ENCODE measurements around the gene SH3TC1.

Gene SH3TC1

GRCh38 chr4:8221476-8221875 is 22.4 kb downstream of the SH3TC1 start:
- no peaks in the 10 kb centered on the region for H4K20me1 ChIP-seq (ENCODE audit: control insufficient read depth, insufficient read depth, low read depth, low read length)
- no peak overlapping the region for H3K4me2 ChIP-seq (ENCODE audit: low read length)
- no peaks in the 10 kb centered on the region for H3K9me2 ChIP-seq (replicated peaks; ENCODE audit: control insufficient read depth, low read length)
- no peak for TF ChIP-seq CTCF (IDR thresholded peaks at IDR 0.05; ENCODE audit: low read depth, low read length, poor library complexity, severe bottlenecking)
- TF ChIP-seq EZH2phosphoT487 (IDR thresholded peaks at IDR 0.05; ENCODE audit: borderline replicate concordance, low read length) = no peak
- H3K4me3 ChIP-seq (ENCODE audit: low read length) = no peak overlapping the region
- H3K27me3 ChIP-seq (ENCODE audit: control insufficient read depth, low read length) = no peaks in the 10 kb centered on the region
- H3K27ac ChIP-seq (ENCODE audit: low read depth, low read length) = 0 out of 2 replicates have a peak overlapping the region, but pooled peaks have one; percentile 1
- H3K9me3 ChIP-seq (ENCODE audit: control insufficient read depth, insufficient read depth, low read length) = no peaks in the 10 kb centered on the region
- peaks cover 79% of the 10 kb centered on the region for H3K36me3 ChIP-seq (ENCODE audit: control insufficient read depth, low read length)
- no peaks in the 10 kb centered on the region for H3K79me2 ChIP-seq (ENCODE audit: control insufficient read depth, low read length)
- H3K4me1 ChIP-seq (ENCODE audit: control insufficient read depth, low read length) = peaks cover 4% of the 10 kb centered on the region; the same call in 1 of the 2 replicates
- peaks cover 4% of the 10 kb centered on the region; the same call in 1 of the 2 replicates for H3F3A ChIP-seq (ENCODE audit: control insufficient read depth, insufficient read depth)

GRCh38 chr4:8221985-8222384 is 22.9 kb downstream of the SH3TC1 start:
- Histone ChIP-seq H3K4me2 (ENCODE audit: low read length) (no peak overlapping the region), H3K4me3 (ENCODE audit: low read length) (no peak overlapping the region), H3K9me2 (replicated peaks; ENCODE audit: control insufficient read depth, low read length) (no peaks in the 10 kb centered on the region), H3K79me2 (ENCODE audit: control insufficient read depth, low read length) (no peaks in the 10 kb centered on the region), H3K36me3 (ENCODE audit: control insufficient read depth, low read length) (peaks cover 83% of the 10 kb centered on the region), H3K9me3 (ENCODE audit: control insufficient read depth, insufficient read depth, low read length) (no peaks in the 10 kb centered on the region), H4K20me1 (ENCODE audit: control insufficient read depth, insufficient read depth, low read depth, low read length) (no peaks in the 10 kb centered on the region), H3K27ac (ENCODE audit: low read depth, low read length) (no peak overlapping the region), H3K27me3 (ENCODE audit: control insufficient read depth, low read length) (no peaks in the 10 kb centered on the region), H3F3A (ENCODE audit: control insufficient read depth, insufficient read depth) (peaks cover 4% of the 10 kb centered on the region; the same call in 1 of the 2 replicates), H3K4me1 (ENCODE audit: control insufficient read depth, low read length) (peaks cover 9% of the 10 kb centered on the region)
- TF ChIP-seq CTCF (IDR thresholded peaks at IDR 0.05; ENCODE audit: low read depth, low read length, poor library complexity, severe bottlenecking) (no peak), EZH2phosphoT487 (IDR thresholded peaks at IDR 0.05; ENCODE audit: borderline replicate concordance, low read length) (no peak)

GRCh38 chr4:8222609-8223388 is 23.7 kb downstream of the SH3TC1 start:
- TF ChIP-seq CTCF (IDR thresholded peaks at IDR 0.05; ENCODE audit: low read depth, low read length, poor library complexity, severe bottlenecking) = no peak
- no peak for TF ChIP-seq EZH2phosphoT487 (IDR thresholded peaks at IDR 0.05; ENCODE audit: borderline replicate concordance, low read length)
- H3K9me3 ChIP-seq (ENCODE audit: control insufficient read depth, insufficient read depth, low read length) = no peaks in the 10 kb centered on the region
- peaks cover 84% of the 10 kb centered on the region for H3K36me3 ChIP-seq (ENCODE audit: control insufficient read depth, low read length)
- H3F3A ChIP-seq (ENCODE audit: control insufficient read depth, insufficient read depth) = peaks cover 4% of the 10 kb centered on the region; the same call in 1 of the 2 replicates
- H3K4me2 ChIP-seq (ENCODE audit: low read length) = no peak overlapping the region
- no peak overlapping the region for H3K4me3 ChIP-seq (ENCODE audit: low read length)
- no peak overlapping the region for H3K27ac ChIP-seq (ENCODE audit: low read depth, low read length)
- peaks cover 1% of the 10 kb centered on the region; the same call in 1 of the 2 replicates for H3K79me2 ChIP-seq (ENCODE audit: control insufficient read depth, low read length)
- H3K27me3 ChIP-seq (ENCODE audit: control insufficient read depth, low read length) = no peaks in the 10 kb centered on the region
- H4K20me1 ChIP-seq (ENCODE audit: control insufficient read depth, insufficient read depth, low read depth, low read length) = no peaks in the 10 kb centered on the region
- peaks cover 17% of the 10 kb centered on the region for H3K4me1 ChIP-seq (ENCODE audit: control insufficient read depth, low read length)
- H3K9me2 ChIP-seq (replicated peaks; ENCODE audit: control insufficient read depth, low read length) = no peaks in the 10 kb centered on the region
